ENCODE data around the gene STX12.
"Not testable (repeated sequence)": the region's sequence is repeated elsewhere in the genome, so short reads cannot be mapped to it uniquely, and the experiment has no call there.

The STX12 gene

GRCh38 chr1:27835046-27835445 lies 62.0 kb downstream of the STX12 start:
- no peak overlapping the region for H3K4me3 ChIP-seq (ENCODE audit: control insufficient read depth, low read depth, low read length)
- TF ChIP-seq CTCF (IDR thresholded peaks at IDR 0.05; ENCODE audit: control insufficient read depth, insufficient read depth, low read depth, low read length, missing control alignments), result no peak
- no peak for DNase-seq (ENCODE audit: low read depth)

GRCh38 chr1:27835501-27835900 lies 62.5 kb downstream of the STX12 start:
- no peak for TF ChIP-seq CTCF (IDR thresholded peaks at IDR 0.05; ENCODE audit: control insufficient read depth, insufficient read depth, low read depth, low read length, missing control alignments)
- no peak for DNase-seq (ENCODE audit: low read depth)
- H3K4me3 ChIP-seq (ENCODE audit: control insufficient read depth, low read depth, low read length), result no peak overlapping the region

- DNase-seq (ENCODE audit: low read depth), result no peak
- TF ChIP-seq CTCF (IDR thresholded peaks at IDR 0.05; ENCODE audit: control insufficient read depth, insufficient read depth, low read depth, low read length, missing control alignments), result no peak
- H3K4me3 ChIP-seq (ENCODE audit: control insufficient read depth, low read depth, low read length), result no peak overlapping the region
Measured at GRCh38 chr1:27849951-27850350, 76.9 kb downstream of the STX12 start.

- no peak overlapping the region for H3K4me3 ChIP-seq (ENCODE audit: control insufficient read depth, low read depth, low read length)
- no peak for TF ChIP-seq CTCF (IDR thresholded peaks at IDR 0.05; ENCODE audit: control insufficient read depth, insufficient read depth, low read depth, low read length, missing control alignments)
- no peak for DNase-seq (ENCODE audit: low read depth)
Measured at GRCh38 chr1:27855085-27855484, 82.1 kb downstream of the STX12 start.

- H3K4me3 ChIP-seq (ENCODE audit: control insufficient read depth, low read depth, low read length), result no peak overlapping the region
- DNase-seq (ENCODE audit: low read depth), result no peak
- no peak for TF ChIP-seq CTCF (IDR thresholded peaks at IDR 0.05; ENCODE audit: control insufficient read depth, insufficient read depth, low read depth, low read length, missing control alignments)
Measured at GRCh38 chr1:27856561-27857343, 83.7 kb downstream of the STX12 start.

- H3K4me3 ChIP-seq (ENCODE audit: control insufficient read depth, low read depth, low read length); DNase-seq (ENCODE audit: low read depth): not testable (repeated sequence)
Measured at GRCh38 chr1:27857552-27857951, 84.5 kb downstream of the STX12 start.

- peak; percentile 52 for DNase-seq (ENCODE audit: low read depth)
- TF ChIP-seq CTCF (IDR thresholded peaks at IDR 0.05; ENCODE audit: control insufficient read depth, insufficient read depth, low read depth, low read length, missing control alignments), result peak; percentile 98
- no peak overlapping the region for H3K4me3 ChIP-seq (ENCODE audit: control insufficient read depth, low read depth, low read length)
Measured at GRCh38 chr1:27858072-27858948, 85.3 kb downstream of the STX12 start.
